Mesothelial cell of epicardium (in vitro differentiated cells): ENCODE results near the gene MBOAT1. TPM values are rescaled to one million over a fixed set of nuclear protein-coding genes. Genes with fewer than 3 reads are reported as not detected.

Experiments used
- DNase-seq, 2 experiments: peaks; one replicate each; pipeline ENCODE4 v3.0.0; 2021; ENCODE audit warnings: low spot score in 2 of 2; ENCODE audit not compliant: unreplicated experiment in 2 of 2
- H3K27ac Mint-ChIP-seq: 2 replicates; pipeline ENCODE4 v1.8.0; 2021; ENCODE audit warnings: mixed read lengths
- H3K27me3 Mint-ChIP-seq: 2 replicates; pipeline ENCODE4 v1.8.0; 2021; ENCODE audit warnings: low read depth, mixed read lengths
- H3K36me3 Mint-ChIP-seq: 2 replicates; pipeline ENCODE4 v1.8.0; 2021; ENCODE audit warnings: mixed read lengths
- H3K4me1 Mint-ChIP-seq: 2 replicates; pipeline ENCODE4 v1.8.0; 2021; ENCODE audit warnings: mixed read lengths
- H3K4me3 Mint-ChIP-seq: 2 replicates; pipeline ENCODE4 v1.8.0; 2021; ENCODE audit warnings: mild to moderate bottlenecking, moderate library complexity, mixed read lengths
- H3K9me3 Mint-ChIP-seq: 2 replicates; pipeline ENCODE4 v1.8.0; 2021; ENCODE audit warnings: mixed read lengths
- total RNA-seq: library from RNA; stranded (reverse); gene quantifications from 3 replicates; pipeline ENCODE4 v1.2.1, GENCODE V29; 2021
- TF ChIP-seq, protein P1 (sequence below): fragments of 200-600 bp; sonication (generic); IDR thresholded peaks from one replicate; pipeline ENCODE4 v1.5.0; 2021; ENCODE audit warnings: antibody characterized with exemption; ENCODE audit not compliant: unreplicated experiment

MBOAT1 gene
- total RNA-seq, 1 donor from 2014 or later, result 23.5 TPM

GRCh38 chr6:20168690-20169089 is 43.6 kb downstream of the MBOAT1 start:
- no peaks in the 10 kb centered on the region for H3K4me1 Mint-ChIP-seq
- H3K4me3 Mint-ChIP-seq, result no peak overlapping the region
- no peaks in the 10 kb centered on the region for H3K27me3 Mint-ChIP-seq
- no peak for DNase-seq
- TF ChIP-seq, protein P1, sequence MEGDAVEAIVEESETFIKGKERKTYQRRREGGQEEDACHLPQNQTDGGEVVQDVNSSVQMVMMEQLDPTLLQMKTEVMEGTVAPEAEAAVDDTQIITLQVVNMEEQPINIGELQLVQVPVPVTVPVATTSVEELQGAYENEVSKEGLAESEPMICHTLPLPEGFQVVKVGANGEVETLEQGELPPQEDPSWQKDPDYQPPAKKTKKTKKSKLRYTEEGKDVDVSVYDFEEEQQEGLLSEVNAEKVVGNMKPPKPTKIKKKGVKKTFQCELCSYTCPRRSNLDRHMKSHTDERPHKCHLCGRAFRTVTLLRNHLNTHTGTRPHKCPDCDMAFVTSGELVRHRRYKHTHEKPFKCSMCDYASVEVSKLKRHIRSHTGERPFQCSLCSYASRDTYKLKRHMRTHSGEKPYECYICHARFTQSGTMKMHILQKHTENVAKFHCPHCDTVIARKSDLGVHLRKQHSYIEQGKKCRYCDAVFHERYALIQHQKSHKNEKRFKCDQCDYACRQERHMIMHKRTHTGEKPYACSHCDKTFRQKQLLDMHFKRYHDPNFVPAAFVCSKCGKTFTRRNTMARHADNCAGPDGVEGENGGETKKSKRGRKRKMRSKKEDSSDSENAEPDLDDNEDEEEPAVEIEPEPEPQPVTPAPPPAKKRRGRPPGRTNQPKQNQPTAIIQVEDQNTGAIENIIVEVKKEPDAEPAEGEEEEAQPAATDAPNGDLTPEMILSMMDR, result no peak
- no peak overlapping the region for H3K27ac Mint-ChIP-seq
- H3K36me3 Mint-ChIP-seq, result peaks cover 6% of the 10 kb centered on the region
- H3K9me3 Mint-ChIP-seq, result no peaks in the 10 kb centered on the region

GRCh38 chr6:20167601-20168000 is 44.7 kb downstream of the MBOAT1 start:
- H3K27ac Mint-ChIP-seq, result no peak overlapping the region
- H3K9me3 Mint-ChIP-seq, result no peaks in the 10 kb centered on the region
- TF ChIP-seq, protein P1, result no peak

GRCh38 chr6:20166210-20166609 is 46.1 kb downstream of the MBOAT1 start:
- H3K27me3 Mint-ChIP-seq, result no peaks in the 10 kb centered on the region
- TF ChIP-seq, protein P1, result no peak
- no peak for DNase-seq
- no peaks in the 10 kb centered on the region for H3K4me1 Mint-ChIP-seq
- H3K36me3 Mint-ChIP-seq, result peaks cover 6% of the 10 kb centered on the region
- H3K9me3 Mint-ChIP-seq, result no peaks in the 10 kb centered on the region
- no peak overlapping the region for H3K4me3 Mint-ChIP-seq
- no peak overlapping the region for H3K27ac Mint-ChIP-seq

More at GRCh38 chr6:20167601-20168000, 44.7 kb downstream of the MBOAT1 start:
- Mint-ChIP-seq H3K27me3 (no peaks in the 10 kb centered on the region), H3K36me3 (peaks cover 6% of the 10 kb centered on the region), H3K4me1 (no peaks in the 10 kb centered on the region), H3K4me3 (no peak overlapping the region)
- DNase-seq, result no peak

DNA sequence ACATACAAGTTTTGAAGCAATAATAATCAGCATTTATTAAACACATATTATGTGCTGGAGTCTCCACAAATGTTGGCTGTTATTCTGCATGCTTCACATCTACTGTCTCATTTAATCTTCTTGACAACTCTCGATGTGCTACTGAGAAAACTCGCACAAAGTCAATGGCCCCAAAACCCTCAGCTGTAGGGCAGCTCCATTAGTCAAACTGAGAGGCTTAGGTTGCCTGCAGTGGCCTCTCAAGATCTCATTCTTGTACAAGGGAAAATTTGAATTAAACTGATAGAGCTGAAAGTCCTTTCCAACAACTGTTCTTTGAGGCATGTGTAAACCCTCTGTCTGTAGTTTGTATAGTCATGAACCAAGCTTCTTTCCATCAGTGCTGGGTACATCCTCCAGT is 49.8 kb downstream of the MBOAT1 start:
- Mint-ChIP-seq H3K27me3 (no peaks in the 10 kb centered on the region), H3K9me3 (no peaks in the 10 kb centered on the region), H3K4me3 (no peak overlapping the region), H3K4me1 (no peaks in the 10 kb centered on the region), H3K27ac (no peak overlapping the region), H3K36me3 (peaks cover 6% of the 10 kb centered on the region)
- DNase-seq, result no peak
- TF ChIP-seq, protein P1, result no peak

- TF ChIP-seq, protein P1, result no peak
- Mint-ChIP-seq H3K9me3 (no peaks in the 10 kb centered on the region), H3K27me3 (no peaks in the 10 kb centered on the region), H3K4me1 (no peaks in the 10 kb centered on the region), H3K4me3 (no peak overlapping the region), H3K27ac (no peak overlapping the region), H3K36me3 (peaks cover 1% of the 10 kb centered on the region)
- no peak for DNase-seq
Measured at GRCh38 chr6:20160541-20161283, 51.6 kb downstream of the MBOAT1 start.
